Trophoblast cell (in vitro differentiated cells and primary cell): Measurements from ENCODE around the gene KCNS1.

Experiments
- DNase-seq, 2 donors: peaks; one replicate each; pipeline ENCODE4 v3.0.0-alpha.2; 2016
- H2AFZ ChIP-seq: 2 replicates; pipeline ENCODE4 v1.6.1; 2013; ENCODE audit warnings: low read length, moderate library complexity, mild to moderate bottlenecking; ENCODE audit not compliant: insufficient read depth, poor library complexity
- H2AK5ac ChIP-seq: 2 replicates; pipeline ENCODE4 v1.6.1; 2013; ENCODE audit warnings: mild to moderate bottlenecking, low read length
- H2BK120ac ChIP-seq: 2 replicates; pipeline ENCODE4 v1.6.1; 2013; ENCODE audit warnings: low read length, mild to moderate bottlenecking, moderate library complexity; ENCODE audit not compliant: insufficient read depth, poor library complexity
- H2BK12ac ChIP-seq: 2 replicates; pipeline ENCODE4 v1.6.1; 2013; ENCODE audit warnings: mild to moderate bottlenecking, low read length, moderate library complexity
- H2BK5ac ChIP-seq: 2 replicates; pipeline ENCODE4 v1.6.1; 2013; ENCODE audit warnings: low read length, low read depth, moderate library complexity, mild to moderate bottlenecking; ENCODE audit not compliant: poor library complexity
- H3K14ac ChIP-seq: 2 replicates; pipeline ENCODE4 v1.6.1; 2013; ENCODE audit warnings: mild to moderate bottlenecking, low read length
- H3K18ac ChIP-seq: 2 replicates; pipeline ENCODE4 v1.6.1; 2013; ENCODE audit warnings: mild to moderate bottlenecking, low read length
- H3K23ac ChIP-seq: 2 replicates; pipeline ENCODE4 v1.6.1; 2013; ENCODE audit warnings: low read length
- H3K27ac ChIP-seq: 2 replicates; pipeline ENCODE4 v1.5.1; 2013; ENCODE audit warnings: low read depth, mild to moderate bottlenecking, inconsistent platforms, low read length, moderate library complexity
- H3K27me3 ChIP-seq: 2 replicates; pipeline ENCODE4 v1.6.1; 2013; ENCODE audit warnings: inconsistent platforms, mild to moderate bottlenecking, low read length, moderate library complexity; ENCODE audit not compliant: insufficient read depth
- H3K36me3 ChIP-seq, 2 experiments: 1 replicate in 1 of 2; 2 replicates in 1 of 2; pipeline ENCODE4 v1.6.1; 2013; ENCODE audit warnings: low read length in 2 of 2, mild to moderate bottlenecking in 2 of 2, moderate library complexity in 1 of 2; ENCODE audit not compliant: insufficient read depth in 2 of 2, control insufficient read depth in 1 of 2
- H3K4ac ChIP-seq: 2 replicates; pipeline ENCODE4 v1.6.1; 2013; ENCODE audit warnings: low read depth, mild to moderate bottlenecking, low read length, moderate library complexity
- H3K4me1 ChIP-seq, 2 experiments: 1 replicate in 1 of 2; 2 replicates in 1 of 2; pipeline ENCODE4 v1.6.1; 2013; ENCODE audit warnings: low read length in 2 of 2, mild to moderate bottlenecking in 2 of 2, moderate library complexity in 1 of 2; ENCODE audit not compliant: insufficient read depth in 2 of 2, control insufficient read depth in 1 of 2
- H3K4me2 ChIP-seq: 2 replicates; pipeline ENCODE4 v1.6.1; 2013; ENCODE audit warnings: inconsistent platforms, mild to moderate bottlenecking, low read length, moderate library complexity
- H3K4me3 ChIP-seq: 2 replicates; pipeline ENCODE4 v1.5.1; 2013; ENCODE audit warnings: mild to moderate bottlenecking, low read depth, low read length, inconsistent platforms
- H3K79me1 ChIP-seq: one replicate; pipeline ENCODE4 v1.6.1; 2013; ENCODE audit warnings: low read length
- H3K79me2 ChIP-seq: 2 replicates; pipeline ENCODE4 v1.6.1; 2013; ENCODE audit warnings: low read length, mild to moderate bottlenecking; ENCODE audit not compliant: control insufficient read depth, insufficient read depth, poor library complexity
- H3K9ac ChIP-seq: 2 replicates; pipeline ENCODE4 v1.6.1; 2013; ENCODE audit warnings: mild to moderate bottlenecking, low read length
- H3K9me3 ChIP-seq: 2 replicates; pipeline ENCODE4 v1.6.1; 2013; ENCODE audit warnings: low read depth, mild to moderate bottlenecking, control low read depth, inconsistent platforms, low read length; ENCODE audit not compliant: insufficient read depth
- H4K12ac ChIP-seq: 2 replicates; pipeline ENCODE4 v1.6.1; 2013; ENCODE audit warnings: low read depth, mild to moderate bottlenecking, low read length, moderate library complexity
- H4K8ac ChIP-seq: 2 replicates; pipeline ENCODE4 v1.6.1; 2013; ENCODE audit warnings: low read depth, mild to moderate bottlenecking, low read length, moderate library complexity
- H4K91ac ChIP-seq: one replicate; pipeline ENCODE4 v1.6.1; 2013; ENCODE audit warnings: low read depth, mild to moderate bottlenecking, low read length, moderate library complexity
- WGBS: extraction: QIAGEN DNeasy Blood & Tissue Kit; methylation state at CpG from one replicate; pipeline ENCODE4 v1.1.7; 2013; ENCODE audit warnings: missing lambda C conversion rate; ENCODE audit not compliant: insufficient read length, insufficient coverage; ENCODE audit errors: extremely low coverage; 5-methylcytosine and 5-hydroxymethylcytosine counted together

KCNS1 gene

GRCh38 chr20:45061244-45061643, 39.7 kb downstream of the KCNS1 start:
- Histone ChIP-seq H3K9me3 (no peaks in the 10 kb centered on the region), H3K4me1 (no peaks in the 10 kb centered on the region)

GRCh38 chr20:45060294-45060693, 40.6 kb downstream of the KCNS1 start:
- H3K23ac ChIP-seq: no peak overlapping the region
- no peaks in the 10 kb centered on the region for H3K79me2 ChIP-seq
- H3K4me3 ChIP-seq: no peak overlapping the region
- no peak overlapping the region for H4K91ac ChIP-seq
- H3K14ac ChIP-seq: no peak overlapping the region
- H4K12ac ChIP-seq: no peak overlapping the region
- H2AK5ac ChIP-seq: no peak overlapping the region
- H3K4me1 ChIP-seq: no peaks in the 10 kb centered on the region
- no peak overlapping the region for H4K8ac ChIP-seq
- H3K4me2 ChIP-seq: no peak overlapping the region
- no CpG with 5 or more reads among the region's 4 CpGs for WGBS
- H3K9ac ChIP-seq: no peak overlapping the region
- H3K18ac ChIP-seq: no peak overlapping the region
- H3K27me3 ChIP-seq: no peaks in the 10 kb centered on the region
- no peak for DNase-seq
- no peaks in the 10 kb centered on the region for H3K79me1 ChIP-seq
- H3K36me3 ChIP-seq: peaks cover 4% of the 10 kb centered on the region in 2 experiments
- no peak overlapping the region for H3K4ac ChIP-seq
- H2AFZ ChIP-seq: no peak overlapping the region
- no peaks in the 10 kb centered on the region for H3K9me3 ChIP-seq
- H2BK5ac ChIP-seq: no peak overlapping the region
- H2BK12ac ChIP-seq: no peak overlapping the region
- no peak overlapping the region for H3K27ac ChIP-seq
- H2BK120ac ChIP-seq: no peak overlapping the region

More at GRCh38 chr20:45061244-45061643, 39.7 kb downstream of the KCNS1 start:
- Histone ChIP-seq H3K4ac (no peak overlapping the region), H3K14ac (no peak overlapping the region), H3K79me2 (no peaks in the 10 kb centered on the region), H3K9ac (no peak overlapping the region), H2AFZ (no peak overlapping the region), H3K4me2 (no peak overlapping the region), H2AK5ac (no peak overlapping the region), H3K36me3 (peaks cover 4% of the 10 kb centered on the region in 2 experiments), H2BK12ac (no peak overlapping the region), H4K12ac (no peak overlapping the region), H2BK5ac (no peak overlapping the region), H4K8ac (no peak overlapping the region), H3K18ac (no peak overlapping the region), H4K91ac (no peak overlapping the region), H3K23ac (no peak overlapping the region), H3K79me1 (no peaks in the 10 kb centered on the region), H3K27ac (no peak overlapping the region), H3K4me3 (no peak overlapping the region), H2BK120ac (no peak overlapping the region), H3K27me3 (no peaks in the 10 kb centered on the region)
- no CpG with 5 or more reads among the region's 4 CpGs for WGBS
- DNase-seq: peak; percentile 67 to 85

- Histone ChIP-seq H3K4me1 (no peaks in the 10 kb centered on the region), H3K23ac (no peak overlapping the region), H3K27ac (no peak overlapping the region), H3K9ac (no peak overlapping the region), H3K4me2 (no peak overlapping the region), H4K91ac (no peak overlapping the region), H2BK5ac (no peak overlapping the region), H2BK120ac (no peak overlapping the region), H3K4me3 (no peak overlapping the region), H2AK5ac (no peak overlapping the region), H3K9me3 (no peaks in the 10 kb centered on the region), H3K4ac (no peak overlapping the region), H4K8ac (no peak overlapping the region), H2AFZ (no peak overlapping the region), H3K27me3 (no peaks in the 10 kb centered on the region), H3K79me2 (no peaks in the 10 kb centered on the region), H3K36me3 (peaks cover 4% of the 10 kb centered on the region in 2 experiments), H4K12ac (no peak overlapping the region), H2BK12ac (no peak overlapping the region), H3K18ac (no peak overlapping the region), H3K79me1 (no peaks in the 10 kb centered on the region), H3K14ac (no peak overlapping the region)
- WGBS: no CpG with 5 or more reads among the region's 6 CpGs
- DNase-seq: peak in 1 of 2 donors; percentile 11
Observed at GRCh38 chr20:45059022-45059728, 41.8 kb downstream of the KCNS1 start.

DNA sequence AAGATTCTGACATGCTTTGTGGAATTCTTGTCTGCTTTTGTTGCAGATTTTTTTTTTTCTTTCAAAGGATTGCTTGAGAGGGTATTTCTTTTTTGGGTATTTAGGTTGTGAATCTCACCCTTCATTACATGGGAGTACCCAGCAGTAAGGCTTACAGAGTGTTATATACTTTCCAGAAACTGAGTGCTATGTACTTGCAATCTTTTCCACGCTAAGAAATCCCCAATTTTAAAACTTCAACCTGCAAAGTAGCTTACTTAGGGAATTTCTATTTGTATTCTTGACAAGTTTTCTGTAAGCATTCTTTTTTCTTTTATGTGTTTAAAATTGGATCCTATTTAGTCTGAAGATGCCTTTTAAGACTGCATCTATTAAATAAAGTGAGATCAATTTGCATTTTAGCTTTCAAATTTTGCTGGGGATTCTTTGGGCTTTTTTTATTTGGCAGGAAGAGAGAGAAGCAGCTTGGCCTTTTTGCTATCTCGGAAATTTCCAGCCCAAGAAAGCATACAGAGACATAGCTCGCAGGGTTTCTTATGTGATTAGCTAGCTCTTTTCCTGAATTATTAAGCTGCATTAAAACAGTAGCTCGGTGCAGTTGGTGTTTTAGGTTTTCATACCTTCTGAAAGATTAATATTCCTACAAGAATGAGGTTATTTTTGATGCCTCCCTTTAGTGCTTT, 42.6 kb downstream of the KCNS1 start:
- Histone ChIP-seq H3K79me1 (peaks cover 2% of the 10 kb centered on the region), H3K4me2 (no peak overlapping the region), H2AK5ac (no peak overlapping the region), H3K36me3 (peaks cover 4% of the 10 kb centered on the region in 2 experiments), H3K18ac (no peak overlapping the region), H4K91ac (no peak overlapping the region), H3K14ac (no peak overlapping the region), H2BK120ac (no peak overlapping the region), H2AFZ (no peak overlapping the region), H3K27me3 (no peaks in the 10 kb centered on the region), H3K23ac (no peak overlapping the region), H4K8ac (no peak overlapping the region), H2BK12ac (no peak overlapping the region), H3K9ac (no peak overlapping the region), H3K27ac (no peak overlapping the region), H3K4ac (no peak overlapping the region), H4K12ac (no peak overlapping the region), H3K4me1 (peaks cover 0 to 2% of the 10 kb centered on the region in 2 experiments), H3K4me3 (no peak overlapping the region), H3K79me2 (no peaks in the 10 kb centered on the region), H3K9me3 (no peaks in the 10 kb centered on the region), H2BK5ac (no peak overlapping the region)
- WGBS: no CpG with 5 or more reads among the region's 4 CpGs
- no peak for DNase-seq
